Measurements from ENCODE around the gene BCL11A. TPM values are rescaled to one million over a fixed set of nuclear protein-coding genes. Genes with fewer than 3 reads are reported as not detected.

BCL11A gene
- polyA plus RNA-seq, 1 donor from 2014 or later, result 44.0 TPM

- no peak overlapping the region for H3K9ac ChIP-seq (ENCODE audit: low read length)
- H3K9me2 ChIP-seq (ENCODE audit: insufficient read depth, low read length), result no peaks in the 10 kb centered on the region
- no peaks in the 10 kb centered on the region for H4K20me1 ChIP-seq (ENCODE audit: insufficient read depth)
- H3K27me3 ChIP-seq (ENCODE audit: insufficient read depth, low read depth, low read length), result peaks cover under 1% of the 10 kb centered on the region
- H3K9me3 ChIP-seq (ENCODE audit: low read length), result no peaks in the 10 kb centered on the region
- no peak overlapping the region for H2AFZ ChIP-seq (ENCODE audit: low read depth, low read length)
- no peaks in the 10 kb centered on the region for H3F3A ChIP-seq (ENCODE audit: insufficient read depth, low read length, poor library complexity, severe bottlenecking)
- H3K4me2 ChIP-seq (ENCODE audit: low read length), result no peak overlapping the region
- no peak overlapping the region for H3K4me3 ChIP-seq (ENCODE audit: low read length)
- H3K27ac ChIP-seq (ENCODE audit: low read length), result no peak overlapping the region
- TF ChIP-seq EZH2 (IDR thresholded peaks at IDR 0.05; ENCODE audit: borderline replicate concordance, insufficient read depth, low read length, poor library complexity, severe bottlenecking) (no peak), REST (IDR thresholded peaks at IDR 0.05; ENCODE audit: borderline replicate concordance) (no peak), RAD21 (conservative IDR thresholded peaks at IDR 0.05) (no peak), POLR2AphosphoS5 (IDR thresholded peaks at IDR 0.05) (no peak), TAF1 (IDR thresholded peaks at IDR 0.05; ENCODE audit: low read depth) (no peak), SMC3 (conservative IDR thresholded peaks at IDR 0.05; ENCODE audit: poor library complexity) (no peak), EP300 (conservative IDR thresholded peaks at IDR 0.05; ENCODE audit: poor library complexity, severe bottlenecking) (no peak), MXI1 (conservative IDR thresholded peaks at IDR 0.05; ENCODE audit: poor library complexity, severe bottlenecking) (no peak), CTCF (IDR thresholded peaks at IDR 0.05; ENCODE audit: poor library complexity, severe bottlenecking) (no peak)
- H3K79me2 ChIP-seq (replicated peaks; ENCODE audit: insufficient read depth, low read length), result no peaks in the 10 kb centered on the region
- no peaks in the 10 kb centered on the region for H3K36me3 ChIP-seq (ENCODE audit: insufficient read depth, low read length)
These were observed 24.3 kb upstream of the BCL11A start for GRCh38 chr2:60577682-60578283.

- Histone ChIP-seq H3K4me2 (ENCODE audit: low read length) (no peak overlapping the region), H3K9me2 (ENCODE audit: insufficient read depth, low read length) (no peaks in the 10 kb centered on the region), H3K9ac (ENCODE audit: low read length) (no peak overlapping the region), H3K27me3 (ENCODE audit: insufficient read depth, low read depth, low read length) (peaks cover 36% of the 10 kb centered on the region), H3K79me2 (replicated peaks; ENCODE audit: insufficient read depth, low read length) (no peaks in the 10 kb centered on the region), H3K36me3 (ENCODE audit: insufficient read depth, low read length) (no peaks in the 10 kb centered on the region), H3K9me3 (ENCODE audit: low read length) (no peaks in the 10 kb centered on the region), H4K20me1 (ENCODE audit: insufficient read depth) (no peaks in the 10 kb centered on the region), H3F3A (ENCODE audit: insufficient read depth, low read length, poor library complexity, severe bottlenecking) (no peaks in the 10 kb centered on the region), H3K27ac (ENCODE audit: low read length) (no peak overlapping the region), H3K4me3 (ENCODE audit: low read length) (no peak overlapping the region), H2AFZ (ENCODE audit: low read depth, low read length) (no peak overlapping the region)
- no peak for TF ChIP-seq EZH2 (IDR thresholded peaks at IDR 0.05; ENCODE audit: borderline replicate concordance, insufficient read depth, low read length, poor library complexity, severe bottlenecking)
- no peak for TF ChIP-seq RAD21 (conservative IDR thresholded peaks at IDR 0.05)
- TF ChIP-seq TAF1 (IDR thresholded peaks at IDR 0.05; ENCODE audit: low read depth), result no peak
- no peak for TF ChIP-seq EP300 (conservative IDR thresholded peaks at IDR 0.05; ENCODE audit: poor library complexity, severe bottlenecking)
- TF ChIP-seq MXI1 (conservative IDR thresholded peaks at IDR 0.05; ENCODE audit: poor library complexity, severe bottlenecking), result no peak
- no peak for TF ChIP-seq CTCF (IDR thresholded peaks at IDR 0.05; ENCODE audit: poor library complexity, severe bottlenecking)
- TF ChIP-seq REST (IDR thresholded peaks at IDR 0.05; ENCODE audit: borderline replicate concordance), result no peak
- TF ChIP-seq SMC3 (conservative IDR thresholded peaks at IDR 0.05; ENCODE audit: poor library complexity), result no peak
- TF ChIP-seq POLR2AphosphoS5 (IDR thresholded peaks at IDR 0.05), result no peak
These were observed 19.8 kb upstream of the BCL11A start for GRCh38 chr2:60573251-60573650.
